ENCODE measurements around the gene CEP89.
A peak's percentile ranks its signal among the peaks of the same experiment; 100 is the strongest.
"Not testable (repeated sequence)": the region's sequence is repeated elsewhere in the genome, so short reads cannot be mapped to it uniquely, and the experiment has no call there.

Gene CEP89

DNA sequence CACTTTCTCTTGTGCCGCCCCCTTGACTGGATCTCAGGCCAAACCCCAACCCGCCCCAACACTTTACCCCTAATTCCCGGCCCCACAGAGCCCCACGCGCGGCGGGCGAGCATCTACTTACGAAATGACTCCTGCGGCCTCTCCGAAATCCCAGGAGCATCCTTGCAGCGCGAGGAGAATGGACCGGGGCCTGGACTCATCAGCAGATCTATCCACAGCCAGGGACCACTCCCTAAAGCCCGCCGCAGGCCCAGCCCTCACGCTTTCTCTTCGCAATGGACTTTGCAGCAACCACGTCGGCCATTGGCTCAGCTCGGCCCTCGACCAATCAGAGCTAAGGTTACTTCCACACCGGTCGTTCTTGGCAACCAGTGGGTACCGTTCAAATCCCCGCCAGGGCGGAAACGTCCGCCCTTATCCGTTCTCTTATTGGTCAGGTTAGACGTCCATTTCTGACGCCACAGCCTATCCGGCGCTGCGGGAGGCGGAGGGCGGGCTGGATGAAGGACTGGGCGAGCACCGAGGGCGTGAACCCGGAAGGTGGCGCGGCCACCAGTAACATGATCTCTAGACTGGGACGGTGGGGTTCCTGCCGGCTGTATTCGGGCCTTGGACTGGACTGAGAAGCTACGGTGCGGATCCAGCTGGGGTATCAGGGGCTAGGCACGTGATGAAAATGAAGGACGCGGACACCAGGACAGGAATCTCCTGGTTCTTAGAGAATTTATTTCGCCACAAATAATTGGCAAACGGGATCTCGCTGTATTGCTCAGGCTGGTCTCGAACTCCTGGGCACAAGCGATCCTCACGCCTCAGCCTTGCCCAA lies at the start of gene CEP89, which contains the start of gene FAAP24:
CEP89 (minus strand) TSS at position 244 of the 826 bp plus-strand sequence; CDS start at position 160, 84 bp downstream.
FAAP24 (plus strand) TSS at position 528 of the 826 bp plus-strand sequence. CDS start 955 bp downstream, outside the sequence.
- DNase-seq = peak; percentile 96

GRCh38 chr19:33010891-33011290 lies 39.1 kb upstream of the CEP89 start:
- not testable (repeated sequence) for DNase-seq

DNA sequence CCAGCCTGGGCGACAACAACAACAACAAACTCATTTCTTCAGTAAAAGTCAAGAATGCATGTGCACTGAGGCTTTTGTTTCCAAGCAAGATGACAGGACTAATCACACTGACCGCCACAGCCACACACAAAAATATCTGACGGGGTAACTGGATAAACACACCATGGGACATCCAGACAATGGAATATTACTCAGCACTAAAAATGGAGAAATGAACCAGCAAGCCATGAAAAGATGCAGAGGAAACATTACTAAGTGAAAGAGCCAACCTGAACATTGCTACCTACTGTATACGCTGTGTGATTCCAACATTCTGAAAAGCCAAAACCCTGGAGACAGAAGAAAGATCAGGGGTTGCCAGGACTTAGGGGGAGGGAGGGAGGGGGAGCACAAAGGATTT lies 37.0 kb upstream of the CEP89 start:
- no peak for DNase-seq

GRCh38 chr19:33005440-33005839 lies 33.7 kb upstream of the CEP89 start:
- DNase-seq = no peak

- DNase-seq = not testable (repeated sequence)
These were observed 31.8 kb upstream of the CEP89 start for GRCh38 chr19:33003424-33004024.

DNA sequence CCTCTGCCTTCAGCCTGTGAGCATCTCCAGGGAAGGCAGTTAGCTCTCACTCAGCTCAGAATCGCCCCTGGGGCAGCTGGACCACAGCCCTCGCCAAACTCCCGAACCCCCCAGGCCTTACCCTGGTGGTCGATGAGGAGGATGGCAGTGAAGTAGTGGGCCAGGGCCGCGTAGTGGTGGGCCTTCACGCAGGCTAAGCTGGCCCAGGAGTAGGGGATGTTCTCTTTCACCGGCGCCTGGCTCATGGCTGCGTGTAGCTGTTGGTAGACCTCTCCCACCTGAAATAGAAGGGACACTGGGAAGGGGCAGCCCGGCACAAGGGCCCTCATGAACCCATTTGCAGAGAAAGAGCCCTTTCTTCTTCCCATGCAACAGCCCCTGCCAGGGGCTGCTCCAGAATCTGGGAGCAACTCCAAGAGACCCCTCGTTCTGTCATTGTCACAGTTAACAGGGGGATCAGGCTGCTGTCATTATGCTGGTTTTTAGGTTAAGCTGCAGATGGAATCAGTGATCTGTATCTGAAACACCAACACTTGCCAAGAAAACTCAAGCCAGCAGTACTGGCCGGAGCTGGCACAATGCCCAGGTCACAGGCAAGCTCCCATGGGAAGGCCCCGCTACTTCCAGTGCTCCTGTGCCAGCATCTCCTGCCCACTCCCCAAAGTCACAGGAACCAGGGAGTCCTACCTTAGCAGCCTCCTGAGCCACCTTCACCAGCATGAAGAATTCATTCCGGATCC lies 30.5 kb upstream of the CEP89 start:
- DNase-seq = not testable (repeated sequence)

DNA sequence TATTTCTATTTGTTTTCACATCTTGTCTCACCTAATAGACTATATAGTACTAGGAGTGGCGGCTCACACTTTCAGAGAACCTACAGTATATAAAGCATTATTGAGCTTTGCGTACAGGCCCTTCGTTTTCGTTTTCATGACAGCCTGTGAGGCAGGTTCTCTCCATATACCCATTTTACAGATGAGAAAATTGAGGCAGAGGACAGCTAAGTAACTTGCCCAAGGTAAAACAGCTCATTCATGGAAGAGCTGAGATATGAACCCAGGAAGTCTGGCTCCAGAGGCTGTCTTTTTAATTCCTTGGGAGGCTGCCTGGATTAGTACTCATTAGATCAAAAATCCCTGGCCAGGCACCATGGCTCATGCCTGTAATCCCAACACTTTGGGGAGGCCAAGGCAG lies 29.2 kb upstream of the CEP89 start:
- no peak for DNase-seq

- no peak for DNase-seq
These were observed 28.8 kb upstream of the CEP89 start for GRCh38 chr19:33000510-33000909.

DNA sequence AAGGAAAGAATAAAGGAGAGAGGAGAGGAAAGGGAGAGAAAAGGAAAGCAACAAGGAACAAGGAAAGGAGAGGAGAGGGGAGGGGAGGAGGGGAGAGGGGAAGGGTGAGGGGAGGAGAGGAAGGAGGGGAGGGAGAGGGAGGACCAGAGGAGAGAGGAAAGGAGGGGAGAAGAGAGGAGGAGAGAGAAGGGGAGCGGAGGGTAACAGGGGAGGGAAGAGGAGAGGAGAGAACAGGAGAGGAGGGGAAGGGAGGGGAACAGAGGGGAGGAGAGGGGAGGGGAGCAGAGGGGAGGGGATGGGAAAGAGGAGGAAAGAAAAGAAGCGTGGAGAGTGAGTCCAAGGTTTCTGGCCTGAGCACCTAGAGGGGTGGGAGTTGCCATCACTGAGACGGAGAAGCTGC lies 27.0 kb upstream of the CEP89 start:
- DNase-seq = no peak

- DNase-seq = no peak
These were observed 26.1 kb upstream of the CEP89 start for GRCh38 chr19:32997716-32998355.

GRCh38 chr19:32997061-32997464 lies 25.3 kb upstream of the CEP89 start:
- not testable (repeated sequence) for DNase-seq

- not testable (repeated sequence) for DNase-seq
These were observed 24.2 kb upstream of the CEP89 start for GRCh38 chr19:32995966-32996365.

- no peak for DNase-seq
These were observed 17.0 kb upstream of the CEP89 start for GRCh38 chr19:32988724-32989123.

DNA sequence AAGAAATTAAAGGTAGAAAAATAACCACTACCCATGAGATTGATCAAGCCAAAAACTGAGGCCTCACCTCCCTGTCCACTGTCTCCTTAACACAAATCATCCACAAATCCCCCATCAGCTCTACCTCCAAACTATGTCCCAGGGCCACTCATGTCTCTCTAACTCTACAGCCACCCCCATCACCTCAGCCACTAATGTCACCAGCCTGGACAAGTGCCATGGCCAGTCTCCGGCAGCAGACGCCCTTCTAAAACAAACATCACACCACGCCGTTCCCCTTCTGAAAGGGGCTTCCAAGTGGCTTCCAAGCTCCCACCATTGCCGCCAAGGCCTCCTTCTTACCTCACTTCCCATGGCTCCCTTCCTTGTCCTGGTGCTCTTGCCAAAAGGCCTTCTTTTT lies 16.5 kb upstream of the CEP89 start:
- DNase-seq = not testable (repeated sequence)

- not testable (repeated sequence) for DNase-seq
These were observed 10.7 kb upstream of the CEP89 start for GRCh38 chr19:32982488-32982887.

DNA sequence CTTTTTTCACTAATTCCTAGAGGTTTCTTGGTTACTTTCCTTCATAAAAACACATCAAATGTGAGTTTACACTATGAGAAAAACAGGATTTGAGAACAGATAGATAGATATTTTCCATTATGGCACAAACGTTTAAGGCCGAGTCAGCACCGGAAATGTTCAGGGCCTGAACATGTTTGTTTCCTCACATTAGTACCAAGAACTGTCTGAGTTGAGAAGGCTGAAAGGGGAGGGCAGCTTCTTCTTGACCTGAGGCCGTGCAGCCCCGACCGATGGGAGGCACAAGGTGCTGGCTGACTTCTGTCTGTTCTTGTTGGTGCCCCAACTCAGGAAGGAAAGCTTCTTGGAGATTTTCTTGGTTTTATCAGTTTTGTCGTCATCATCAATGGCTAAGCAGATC lies 8.0 kb upstream of the CEP89 start:
- DNase-seq = not testable (repeated sequence)

DNA sequence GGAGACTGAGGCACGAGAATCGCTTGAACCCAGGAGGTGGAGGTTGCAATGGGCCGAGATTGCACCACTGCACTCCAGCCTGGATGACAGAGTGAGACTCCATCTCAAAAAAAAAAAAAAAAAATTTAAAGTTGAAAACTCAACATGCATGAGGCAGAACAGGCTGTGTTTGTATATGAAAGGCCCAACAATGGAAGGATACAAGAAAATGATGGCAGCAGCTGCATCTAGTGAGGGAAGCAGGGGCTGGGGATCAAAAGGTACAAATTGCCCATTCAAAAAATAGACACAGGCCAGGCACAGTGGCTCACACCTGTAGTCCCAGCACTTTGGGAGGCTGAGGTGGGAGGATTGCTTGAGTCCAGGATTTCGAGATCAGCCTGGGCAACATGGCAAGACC lies 6.1 kb upstream of the CEP89 start:
- DNase-seq = not testable (repeated sequence)

- no peak for DNase-seq
These were observed 5.5 kb upstream of the CEP89 start for GRCh38 chr19:32977280-32977679.

DNA sequence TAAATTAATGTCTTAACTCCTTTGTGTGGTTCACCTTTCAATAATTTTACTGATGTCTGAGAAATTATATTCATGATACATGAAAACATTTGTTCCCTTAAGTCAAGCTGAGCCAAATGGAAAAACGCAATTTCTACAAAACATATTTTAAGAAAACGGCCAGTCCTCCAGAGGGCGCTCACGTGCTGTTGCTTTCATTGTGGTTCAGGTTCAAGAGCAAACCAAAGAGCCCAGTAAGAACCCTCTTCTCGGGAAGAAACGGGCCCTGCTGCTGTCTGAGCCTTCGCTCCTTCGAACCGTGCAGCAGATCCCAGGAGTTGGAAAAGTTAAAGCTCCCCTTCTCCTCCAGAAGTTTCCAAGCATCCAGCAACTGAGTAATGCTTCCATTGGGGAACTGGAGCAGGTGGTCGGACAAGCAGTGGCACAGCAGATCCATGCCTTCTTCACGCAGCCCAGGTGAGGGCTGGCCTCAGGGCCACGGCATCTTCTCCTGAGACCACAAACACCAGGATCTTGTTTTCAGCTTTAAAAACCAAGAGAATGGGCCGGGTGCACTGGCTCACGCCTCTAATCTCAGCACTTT lies 4.6 kb upstream of the CEP89 start:
- DNase-seq = peak; percentile 82

GRCh38 chr19:32971012-32971595 lies 654 bp downstream of the CEP89 start:
- DNase-seq = no peak

- no peak for DNase-seq
These were observed 2.2 kb downstream of the CEP89 start for GRCh38 chr19:32969549-32969948.

DNA sequence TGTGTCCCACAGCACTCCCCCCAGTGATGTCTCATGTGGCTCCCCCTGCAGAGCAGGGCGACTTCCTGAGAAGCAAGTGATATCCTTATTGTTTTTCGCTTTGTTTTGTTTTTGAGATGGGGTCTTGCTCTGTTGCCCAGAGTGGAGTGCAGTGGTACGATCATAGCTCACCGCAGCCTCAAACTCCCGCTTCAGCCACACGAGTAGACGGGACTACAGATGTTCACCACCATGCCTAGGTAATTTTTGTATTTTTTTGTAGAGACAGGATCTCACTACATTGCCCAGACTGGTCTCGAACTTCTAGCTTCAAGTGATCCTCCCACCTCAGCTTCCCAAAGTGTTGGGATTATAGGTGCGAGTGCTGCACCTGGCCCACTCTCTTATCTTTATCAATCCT lies 5.0 kb downstream of the CEP89 start:
- DNase-seq = no peak
